ENCODE results near the gene FHIT. TPM values are rescaled to one million over a fixed set of nuclear protein-coding genes. Genes with fewer than 3 reads are reported as not detected.

The FHIT gene
- total and polyA plus RNA-seq, 4 donors = 2.1 to 14.7 (median 6.6) TPM

- TF ChIP-seq HNF4A (conservative IDR thresholded peaks at IDR 0.05) (no peak), HNF4G (IDR thresholded peaks at IDR 0.05) (no peak), TAF1 (conservative IDR thresholded peaks at IDR 0.05) (no peak), GABPA (IDR thresholded peaks at IDR 0.05 in 1 of 2, conservative IDR thresholded peaks at IDR 0.05 in 1 of 2) (no peak), ATF3 (IDR thresholded peaks at IDR 0.05) (no peak), FOXA1 (IDR thresholded peaks at IDR 0.05) (no peak)
- TF ChIP-seq, protein P1, sequence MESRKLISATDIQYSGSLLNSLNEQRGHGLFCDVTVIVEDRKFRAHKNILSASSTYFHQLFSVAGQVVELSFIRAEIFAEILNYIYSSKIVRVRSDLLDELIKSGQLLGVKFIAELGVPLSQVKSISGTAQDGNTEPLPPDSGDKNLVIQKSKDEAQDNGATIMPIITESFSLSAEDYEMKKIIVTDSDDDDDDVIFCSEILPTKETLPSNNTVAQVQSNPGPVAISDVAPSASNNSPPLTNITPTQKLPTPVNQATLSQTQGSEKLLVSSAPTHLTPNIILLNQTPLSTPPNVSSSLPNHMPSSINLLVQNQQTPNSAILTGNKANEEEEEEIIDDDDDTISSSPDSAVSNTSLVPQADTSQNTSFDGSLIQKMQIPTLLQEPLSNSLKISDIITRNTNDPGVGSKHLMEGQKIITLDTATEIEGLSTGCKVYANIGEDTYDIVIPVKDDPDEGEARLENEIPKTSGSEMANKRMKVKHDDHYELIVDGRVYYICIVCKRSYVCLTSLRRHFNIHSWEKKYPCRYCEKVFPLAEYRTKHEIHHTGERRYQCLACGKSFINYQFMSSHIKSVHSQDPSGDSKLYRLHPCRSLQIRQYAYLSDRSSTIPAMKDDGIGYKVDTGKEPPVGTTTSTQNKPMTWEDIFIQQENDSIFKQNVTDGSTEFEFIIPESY (IDR thresholded peaks at IDR 0.05) = no peak
- Histone ChIP-seq H3K9me3 (ENCODE audit: control insufficient read depth in 4 of 4, low read length in 3 of 4) (no peaks in the 10 kb centered on the region), H3K4me3 (ENCODE audit: low read depth in 1 of 3, low read length in 3 of 3) (no peak overlapping the region), H3K36me3 (ENCODE audit: control insufficient read depth in 4 of 4, insufficient read depth in 3 of 4, low read depth in 1 of 4, low read length in 3 of 4) (no peaks in the 10 kb centered on the region), H3K9ac (ENCODE audit: low read depth in 1 of 2, low read length in 2 of 2) (no peak overlapping the region), H3K27me3 (ENCODE audit: control insufficient read depth in 4 of 4, insufficient read depth in 4 of 4, low read length in 3 of 4) (no peaks in the 10 kb centered on the region), H3K4me1 (ENCODE audit: control insufficient read depth in 4 of 4, insufficient read depth in 4 of 4, low read length in 3 of 4) (no peaks in the 10 kb centered on the region), H3K27ac (ENCODE audit: low read depth in 1 of 2, low read length in 2 of 2) (no peak overlapping the region)
- 91% methylated on average over 6 of the region's 6 CpGs for WGBS
- no peak for DNase-seq (ENCODE audit: low spot score)
These were observed 1518.0 kb downstream of the FHIT start for GRCh38 chr3:59733041-59733809.

- H3K4me1 ChIP-seq (ENCODE audit: control insufficient read depth in 4 of 4, insufficient read depth in 4 of 4, low read length in 3 of 4) = no peaks in the 10 kb centered on the region
- H3K36me3 ChIP-seq (ENCODE audit: control insufficient read depth in 4 of 4, insufficient read depth in 3 of 4, low read depth in 1 of 4, low read length in 3 of 4) = no peaks in the 10 kb centered on the region
- no peak overlapping the region for H3K4me3 ChIP-seq (ENCODE audit: low read depth in 1 of 3, low read length in 3 of 3)
- TF ChIP-seq EGR1 (IDR thresholded peaks at IDR 0.05; ENCODE audit: low read depth in 2 of 2) = no peak
- TF ChIP-seq RXRA (IDR thresholded peaks at IDR 0.05) = no peak
- TF ChIP-seq HNF4A (conservative IDR thresholded peaks at IDR 0.05) = no peak
- TF ChIP-seq REST (IDR thresholded peaks at IDR 0.05) = no peak
- TF ChIP-seq ATF3 (IDR thresholded peaks at IDR 0.05) = no peak
- no peak for TF ChIP-seq TAF1 (conservative IDR thresholded peaks at IDR 0.05)
- no peak for TF ChIP-seq RAD21 (IDR thresholded peaks at IDR 0.05)
- TF ChIP-seq HNF4G (IDR thresholded peaks at IDR 0.05) = no peak
- TF ChIP-seq, protein P1 (IDR thresholded peaks at IDR 0.05) = no peak
- TF ChIP-seq JUND (IDR thresholded peaks at IDR 0.05) = no peak
- no peak for TF ChIP-seq NR2F2 (IDR thresholded peaks at IDR 0.05)
- TF ChIP-seq MAX (IDR thresholded peaks at IDR 0.05) = no peak
- no peak for TF ChIP-seq YY1 (IDR thresholded peaks at IDR 0.05)
- no peak for TF ChIP-seq GABPA (IDR thresholded peaks at IDR 0.05 in 1 of 2, conservative IDR thresholded peaks at IDR 0.05 in 1 of 2)
- TF ChIP-seq FOXA1 (IDR thresholded peaks at IDR 0.05) = no peak
- DNase-seq (ENCODE audit: low spot score) = no peak
- H3K9ac ChIP-seq (ENCODE audit: low read depth in 1 of 2, low read length in 2 of 2) = no peak overlapping the region
- no peaks in the 10 kb centered on the region for H3K27me3 ChIP-seq (ENCODE audit: control insufficient read depth in 4 of 4, insufficient read depth in 4 of 4, low read length in 3 of 4)
- H3K27ac ChIP-seq (ENCODE audit: low read depth in 1 of 2, low read length in 2 of 2) = no peak overlapping the region
- H3K9me3 ChIP-seq (ENCODE audit: control insufficient read depth in 4 of 4, low read length in 3 of 4) = no peaks in the 10 kb centered on the region
- WGBS = 81% methylated on average over 5 of the region's 5 CpGs
These were observed 1519.3 kb downstream of the FHIT start for GRCh38 chr3:59731943-59732342.

All from liver (tissue), 9 donors.